PC-3 (cell line): Measurements from ENCODE around the gene ACSS3.

ENCODE experiments used
- CTCF ChIP-seq: fragments of 300-600 bp; sonication (generic); conservative IDR thresholded peaks from 2 replicates; pipeline ENCODE4 v1.5.1; 2017; ENCODE audit warnings: antibody characterized with exemption, low read depth, mild to moderate bottlenecking, low read length
- EZH2phosphoT487 ChIP-seq: fragments of 300-600 bp; sonication (generic); IDR thresholded peaks from 2 replicates; pipeline ENCODE4 v1.6.1; 2018; ENCODE audit warnings: mild to moderate bottlenecking, antibody characterized with exemption, low read length, borderline replicate concordance

- no peak for TF ChIP-seq CTCF
- TF ChIP-seq EZH2phosphoT487: no peak
Observed at GRCh38 chr12:81168445-81168844, 90.6 kb downstream of the ACSS3 start.
